WTC11 (cell line): ENCODE results near the gene TFAP2E. TPM values are rescaled to one million over a fixed set of nuclear protein-coding genes. Genes with fewer than 3 reads are reported as not detected.

Experiments used
- ATAC-seq: fragments of 200-7000 bp; cut with Tn5 transposase; 2 replicates; pipeline ENCODE4 v1.10.0; 2021; ENCODE audit warnings: mild to moderate bottlenecking, moderate library complexity
- CTCF ChIA-PET: fragments of 300-600 bp; sonication (Branson Sonifier 250); formaldehyde crosslinking; loops from one replicate; lab custom pipeline; 2021; ENCODE audit warnings: antibody characterized with exemption; lab: Charles Lee
- POLR2A ChIA-PET: fragments of 350-600 bp; sonication (Branson Sonifier 250); formaldehyde crosslinking; loops from one replicate; lab custom pipeline; 2021; ENCODE audit warnings: antibody characterized with exemption; lab: Charles Lee
- DNase-seq: peaks from one replicate; pipeline ENCODE4 v3.0.0; 2021; ENCODE audit warnings: low spot score
- H3K27ac Mint-ChIP-seq: 2 replicates; pipeline ENCODE4 v1.8.0; 2021; ENCODE audit warnings: mixed read lengths
- H3K27me3 Mint-ChIP-seq: 2 replicates; pipeline ENCODE4 v1.8.0; 2021; ENCODE audit warnings: low read depth, mild to moderate bottlenecking, moderate library complexity, mixed read lengths
- H3K36me3 Mint-ChIP-seq: 2 replicates; pipeline ENCODE4 v1.8.0; 2021; ENCODE audit warnings: mixed read lengths
- H3K4me1 Mint-ChIP-seq: 2 replicates; pipeline ENCODE4 v1.8.0; 2022; ENCODE audit warnings: mixed read lengths
- H3K4me3 Mint-ChIP-seq: 2 replicates; pipeline ENCODE4 v1.8.0; 2021; ENCODE audit warnings: mild to moderate bottlenecking, moderate library complexity, mixed read lengths
- H3K9me3 Mint-ChIP-seq: 2 replicates; pipeline ENCODE4 v1.8.0; 2021; ENCODE audit warnings: mixed read lengths
- FOXK1 ChIP-seq: sonication (generic); formaldehyde crosslinking; IDR thresholded peaks from 2 replicates; pipeline ENCODE4 v1.8.0; 2022; ENCODE audit warnings: mild to moderate bottlenecking, moderate library complexity, missing genetic modification reagents
- MYBL2 ChIP-seq: sonication (generic); formaldehyde crosslinking; IDR thresholded peaks from 2 replicates; pipeline ENCODE4 v1.8.1; 2023; ENCODE audit warnings: mild to moderate bottlenecking, moderate library complexity, missing genetic modification reagents
- SP1 ChIP-seq: sonication (generic); formaldehyde crosslinking; conservative IDR thresholded peaks from 2 replicates; pipeline ENCODE4 v1.8.1; 2022; ENCODE audit warnings: missing genetic modification reagents
- TEAD1 ChIP-seq: sonication (generic); formaldehyde crosslinking; IDR thresholded peaks from 2 replicates; pipeline ENCODE4 v1.8.0; 2022; ENCODE audit warnings: mild to moderate bottlenecking, missing genetic modification reagents
- ZNF232 ChIP-seq: sonication (generic); formaldehyde crosslinking; IDR thresholded peaks from 2 replicates; pipeline ENCODE4 v1.8.0; 2022; ENCODE audit warnings: mild to moderate bottlenecking, missing genetic modification reagents
- ZNF416 ChIP-seq: fragments of 250-450 bp; sonication (Bioruptor Pico); IDR thresholded peaks from 2 replicates; pipeline ENCODE4 v1.9.0; 2021; ENCODE audit warnings: mild to moderate bottlenecking, inconsistent platforms
- total RNA-seq: library from RNA; stranded (reverse); gene quantifications from 3 replicates; pipeline ENCODE4 v1.2.3, GENCODE V29; 2021
- TF ChIP-seq, protein P1 (sequence below): fragments of 200-600 bp; IDR thresholded peaks from 2 replicates; pipeline ENCODE4 v1.8.0; 2022; ENCODE audit warnings: antibody characterized with exemption
- TF ChIP-seq, protein P2 (sequence below): sonication (generic); formaldehyde crosslinking; IDR thresholded peaks from 2 replicates; pipeline ENCODE4 v1.8.0; 2023; ENCODE audit warnings: missing genetic modification reagents, mild to moderate bottlenecking, borderline replicate concordance
- TF ChIP-seq, protein P3 (sequence below): sonication (generic); formaldehyde crosslinking; IDR thresholded peaks from 2 replicates; pipeline ENCODE4 v1.8.1; 2022; ENCODE audit warnings: low read depth, missing genetic modification reagents, borderline replicate concordance
- TF ChIP-seq, protein P4 (sequence below): sonication (generic); formaldehyde crosslinking; conservative IDR thresholded peaks from 2 replicates; pipeline ENCODE4 v1.8.1; 2022; ENCODE audit warnings: mild to moderate bottlenecking, missing genetic modification reagents
- TF ChIP-seq, protein P5 (sequence below): fragments of 250-450 bp; sonication (Bioruptor Pico); IDR thresholded peaks from 2 replicates; pipeline ENCODE4 v2.1.2; 2022; ENCODE audit warnings: mild to moderate bottlenecking, moderate library complexity

Gene TFAP2E
- total RNA-seq, 1 experiment from 2014 or later, result 1.7 TPM

DNA sequence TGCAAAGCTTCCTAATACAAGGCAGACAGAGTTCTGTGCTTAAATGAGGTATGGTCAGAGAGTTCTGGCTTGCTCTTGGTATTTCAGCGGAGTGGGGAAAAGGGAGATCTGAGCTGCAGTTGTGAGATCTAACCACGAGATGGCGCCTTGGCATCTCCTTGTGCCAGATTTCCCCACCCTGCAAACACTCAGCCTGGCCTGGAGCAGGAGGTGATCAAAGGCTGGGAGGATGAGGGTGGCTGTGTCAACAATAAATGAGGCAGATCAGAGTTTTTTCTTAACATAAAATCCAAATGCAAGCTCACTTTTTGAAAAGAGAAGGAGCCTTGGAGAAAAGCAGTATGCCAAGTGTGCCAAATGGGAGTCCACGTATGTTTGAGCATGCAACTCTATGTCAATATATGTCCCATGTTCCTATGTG lies 4.1 kb upstream of the TFAP2E start:
- ChIA-PET CTCF (interaction anchor here (0.6 to 3.4 kb wide), 24 partner anchors 9 to 206 kb away, joined by 3 to 80 read pairs (median 6); partner anchors contain the start of genes C1orf216, CLSPN, KIAA0319L and NCDN), POLR2A (interaction anchor here (0.7 to 0.8 kb wide), 2 partner anchors 9 to 19 kb away, joined by 3 read pairs; no protein-coding TSS in a partner anchor)
- Mint-ChIP-seq H3K27ac (no peak overlapping the region), H3K9me3 (no peaks in the 10 kb centered on the region), H3K36me3 (peaks cover 12% of the 10 kb centered on the region), H3K4me1 (peaks cover 11% of the 10 kb centered on the region), H3K27me3 (peaks cover 52% of the 10 kb centered on the region), H3K4me3 (no peak overlapping the region)
- peak; percentile 78 for DNase-seq
- ATAC-seq, result peak; percentile 43
- TF ChIP-seq TEAD1 (CRISPR knock-in tag), result no peak
- TF ChIP-seq, protein P1, sequence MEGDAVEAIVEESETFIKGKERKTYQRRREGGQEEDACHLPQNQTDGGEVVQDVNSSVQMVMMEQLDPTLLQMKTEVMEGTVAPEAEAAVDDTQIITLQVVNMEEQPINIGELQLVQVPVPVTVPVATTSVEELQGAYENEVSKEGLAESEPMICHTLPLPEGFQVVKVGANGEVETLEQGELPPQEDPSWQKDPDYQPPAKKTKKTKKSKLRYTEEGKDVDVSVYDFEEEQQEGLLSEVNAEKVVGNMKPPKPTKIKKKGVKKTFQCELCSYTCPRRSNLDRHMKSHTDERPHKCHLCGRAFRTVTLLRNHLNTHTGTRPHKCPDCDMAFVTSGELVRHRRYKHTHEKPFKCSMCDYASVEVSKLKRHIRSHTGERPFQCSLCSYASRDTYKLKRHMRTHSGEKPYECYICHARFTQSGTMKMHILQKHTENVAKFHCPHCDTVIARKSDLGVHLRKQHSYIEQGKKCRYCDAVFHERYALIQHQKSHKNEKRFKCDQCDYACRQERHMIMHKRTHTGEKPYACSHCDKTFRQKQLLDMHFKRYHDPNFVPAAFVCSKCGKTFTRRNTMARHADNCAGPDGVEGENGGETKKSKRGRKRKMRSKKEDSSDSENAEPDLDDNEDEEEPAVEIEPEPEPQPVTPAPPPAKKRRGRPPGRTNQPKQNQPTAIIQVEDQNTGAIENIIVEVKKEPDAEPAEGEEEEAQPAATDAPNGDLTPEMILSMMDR, result peak; percentile 74

DNA sequence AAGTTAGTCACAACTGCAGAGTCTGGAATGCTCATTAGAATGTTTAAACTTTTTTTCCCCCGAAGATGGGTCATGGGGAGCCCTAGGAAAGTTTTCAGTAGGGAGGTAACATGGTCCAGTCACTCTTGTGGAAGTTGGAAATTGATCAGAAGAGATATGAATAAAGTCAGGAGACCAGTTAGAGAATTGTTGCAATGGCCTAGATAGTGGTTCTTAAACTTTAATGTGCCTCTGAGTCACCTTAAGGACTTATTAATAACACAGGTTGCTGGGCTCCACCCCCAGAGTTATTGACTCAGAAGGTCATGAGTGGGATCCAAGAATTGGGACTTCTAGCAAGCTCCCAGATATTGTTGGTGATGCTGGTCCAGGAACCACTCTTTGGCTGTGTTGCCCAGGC lies 3.2 kb upstream of the TFAP2E start:
- Mint-ChIP-seq H3K4me1 (peaks cover 15% of the 10 kb centered on the region), H3K27ac (no peak overlapping the region), H3K27me3 (peaks cover 60% of the 10 kb centered on the region), H3K36me3 (peaks cover 4% of the 10 kb centered on the region), H3K4me3 (no peak overlapping the region), H3K9me3 (no peaks in the 10 kb centered on the region)
- ChIA-PET CTCF (interaction anchor here (0.6 to 2.4 kb wide), 5 partner anchors 13 to 158 kb away, joined by 3 to 14 read pairs (median 8); partner anchors contain the start of genes KIAA0319L and NCDN), POLR2A (no interaction called here)
- ATAC-seq (no peak), DNase-seq (no peak)
- TF ChIP-seq ZNF416 (CRISPR knock-in tag), result no peak
- TF ChIP-seq ZNF232 (CRISPR knock-in tag), result no peak
- TF ChIP-seq, protein P2, sequence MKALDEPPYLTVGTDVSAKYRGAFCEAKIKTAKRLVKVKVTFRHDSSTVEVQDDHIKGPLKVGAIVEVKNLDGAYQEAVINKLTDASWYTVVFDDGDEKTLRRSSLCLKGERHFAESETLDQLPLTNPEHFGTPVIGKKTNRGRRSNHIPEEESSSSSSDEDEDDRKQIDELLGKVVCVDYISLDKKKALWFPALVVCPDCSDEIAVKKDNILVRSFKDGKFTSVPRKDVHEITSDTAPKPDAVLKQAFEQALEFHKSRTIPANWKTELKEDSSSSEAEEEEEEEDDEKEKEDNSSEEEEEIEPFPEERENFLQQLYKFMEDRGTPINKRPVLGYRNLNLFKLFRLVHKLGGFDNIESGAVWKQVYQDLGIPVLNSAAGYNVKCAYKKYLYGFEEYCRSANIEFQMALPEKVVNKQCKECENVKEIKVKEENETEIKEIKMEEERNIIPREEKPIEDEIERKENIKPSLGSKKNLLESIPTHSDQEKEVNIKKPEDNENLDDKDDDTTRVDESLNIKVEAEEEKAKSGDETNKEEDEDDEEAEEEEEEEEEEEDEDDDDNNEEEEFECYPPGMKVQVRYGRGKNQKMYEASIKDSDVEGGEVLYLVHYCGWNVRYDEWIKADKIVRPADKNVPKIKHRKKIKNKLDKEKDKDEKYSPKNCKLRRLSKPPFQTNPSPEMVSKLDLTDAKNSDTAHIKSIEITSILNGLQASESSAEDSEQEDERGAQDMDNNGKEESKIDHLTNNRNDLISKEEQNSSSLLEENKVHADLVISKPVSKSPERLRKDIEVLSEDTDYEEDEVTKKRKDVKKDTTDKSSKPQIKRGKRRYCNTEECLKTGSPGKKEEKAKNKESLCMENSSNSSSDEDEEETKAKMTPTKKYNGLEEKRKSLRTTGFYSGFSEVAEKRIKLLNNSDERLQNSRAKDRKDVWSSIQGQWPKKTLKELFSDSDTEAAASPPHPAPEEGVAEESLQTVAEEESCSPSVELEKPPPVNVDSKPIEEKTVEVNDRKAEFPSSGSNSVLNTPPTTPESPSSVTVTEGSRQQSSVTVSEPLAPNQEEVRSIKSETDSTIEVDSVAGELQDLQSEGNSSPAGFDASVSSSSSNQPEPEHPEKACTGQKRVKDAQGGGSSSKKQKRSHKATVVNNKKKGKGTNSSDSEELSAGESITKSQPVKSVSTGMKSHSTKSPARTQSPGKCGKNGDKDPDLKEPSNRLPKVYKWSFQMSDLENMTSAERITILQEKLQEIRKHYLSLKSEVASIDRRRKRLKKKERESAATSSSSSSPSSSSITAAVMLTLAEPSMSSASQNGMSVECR (CRISPR knock-in tag), result no peak
- TF ChIP-seq, protein P3, sequence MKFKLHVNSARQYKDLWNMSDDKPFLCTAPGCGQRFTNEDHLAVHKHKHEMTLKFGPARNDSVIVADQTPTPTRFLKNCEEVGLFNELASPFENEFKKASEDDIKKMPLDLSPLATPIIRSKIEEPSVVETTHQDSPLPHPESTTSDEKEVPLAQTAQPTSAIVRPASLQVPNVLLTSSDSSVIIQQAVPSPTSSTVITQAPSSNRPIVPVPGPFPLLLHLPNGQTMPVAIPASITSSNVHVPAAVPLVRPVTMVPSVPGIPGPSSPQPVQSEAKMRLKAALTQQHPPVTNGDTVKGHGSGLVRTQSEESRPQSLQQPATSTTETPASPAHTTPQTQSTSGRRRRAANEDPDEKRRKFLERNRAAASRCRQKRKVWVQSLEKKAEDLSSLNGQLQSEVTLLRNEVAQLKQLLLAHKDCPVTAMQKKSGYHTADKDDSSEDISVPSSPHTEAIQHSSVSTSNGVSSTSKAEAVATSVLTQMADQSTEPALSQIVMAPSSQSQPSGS, result no peak
- TF ChIP-seq MYBL2, result no peak

DNA sequence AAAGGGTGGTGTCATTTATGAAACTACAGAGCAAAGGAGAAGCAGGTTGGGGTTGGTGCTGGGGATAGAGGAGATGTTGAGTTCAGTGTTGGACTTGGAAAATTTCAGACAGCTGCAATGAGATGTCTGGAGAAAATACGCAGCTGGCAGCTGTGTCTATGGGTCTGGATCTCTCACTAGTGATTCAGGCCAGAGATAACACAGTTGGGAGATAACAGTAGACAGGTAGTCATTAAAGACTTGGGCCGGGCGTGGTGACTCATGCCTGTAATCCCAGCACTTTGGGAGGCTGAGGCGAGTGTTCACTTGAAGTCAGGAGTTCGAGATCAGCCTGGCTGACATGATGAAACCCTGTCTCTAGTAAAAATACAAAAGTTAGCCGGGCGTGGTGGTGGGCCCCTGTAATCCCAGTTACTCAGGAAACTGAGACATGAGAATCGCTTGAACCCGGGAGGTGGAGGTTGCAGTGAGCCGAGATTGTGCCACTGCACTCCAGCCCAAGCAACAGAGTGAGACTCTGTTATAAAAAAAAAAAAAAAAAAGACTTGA lies 2.5 kb upstream of the TFAP2E start:
- Mint-ChIP-seq H3K36me3 (peaks cover 4% of the 10 kb centered on the region), H3K27ac (no peak overlapping the region), H3K27me3 (peaks cover 68% of the 10 kb centered on the region), H3K9me3 (no peaks in the 10 kb centered on the region), H3K4me1 (peaks cover 22% of the 10 kb centered on the region), H3K4me3 (no peak overlapping the region)
- DNase-seq (no peak), ATAC-seq (no peak)
- POLR2A ChIA-PET, result interaction anchor here (1.0 kb wide), 1 partner anchor 200 kb away, joined by 3 read pairs; no protein-coding TSS in a partner anchor
- CTCF ChIA-PET, result interaction anchor here (0.6 to 2.4 kb wide), 5 partner anchors 13 to 157 kb away, joined by 3 to 14 read pairs (median 8); partner anchors contain the start of genes KIAA0319L and NCDN
- TF ChIP-seq, protein P4, sequence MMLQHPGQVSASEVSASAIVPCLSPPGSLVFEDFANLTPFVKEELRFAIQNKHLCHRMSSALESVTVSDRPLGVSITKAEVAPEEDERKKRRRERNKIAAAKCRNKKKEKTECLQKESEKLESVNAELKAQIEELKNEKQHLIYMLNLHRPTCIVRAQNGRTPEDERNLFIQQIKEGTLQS (CRISPR knock-in tag), result no peak
- TF ChIP-seq, protein P5, sequence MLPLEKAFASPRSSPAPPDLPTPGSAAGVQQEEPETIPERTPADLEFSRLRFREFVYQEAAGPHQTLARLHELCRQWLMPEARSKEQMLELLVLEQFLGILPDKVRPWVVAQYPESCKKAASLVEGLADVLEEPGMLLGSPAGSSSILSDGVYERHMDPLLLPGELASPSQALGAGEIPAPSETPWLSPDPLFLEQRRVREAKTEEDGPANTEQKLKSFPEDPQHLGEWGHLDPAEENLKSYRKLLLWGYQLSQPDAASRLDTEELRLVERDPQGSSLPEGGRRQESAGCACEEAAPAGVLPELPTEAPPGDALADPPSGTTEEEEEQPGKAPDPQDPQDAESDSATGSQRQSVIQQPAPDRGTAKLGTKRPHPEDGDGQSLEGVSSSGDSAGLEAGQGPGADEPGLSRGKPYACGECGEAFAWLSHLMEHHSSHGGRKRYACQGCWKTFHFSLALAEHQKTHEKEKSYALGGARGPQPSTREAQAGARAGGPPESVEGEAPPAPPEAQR (CRISPR knock-in tag), result no peak
- TF ChIP-seq FOXK1 (CRISPR knock-in tag), result no peak
- no peak for TF ChIP-seq SP1 (CRISPR knock-in tag)
- TF ChIP-seq, all 79 proteins: peak for 0
